GM20000 (cell line): ENCODE measurements around the gene SLC22A7.

Experiments used
- DNase-seq: peaks from one replicate; pipeline ENCODE4 v3.0.0; 2012; ENCODE audit warnings: low spot score
- TF ChIP-seq, protein P1 (sequence below): IDR thresholded peaks from 2 replicates; pipeline ENCODE4 v1.5.1; 2012; ENCODE audit warnings: mild to moderate bottlenecking, control low read depth; ENCODE audit errors: extremely low read depth, missing control alignments

Gene SLC22A7

DNA sequence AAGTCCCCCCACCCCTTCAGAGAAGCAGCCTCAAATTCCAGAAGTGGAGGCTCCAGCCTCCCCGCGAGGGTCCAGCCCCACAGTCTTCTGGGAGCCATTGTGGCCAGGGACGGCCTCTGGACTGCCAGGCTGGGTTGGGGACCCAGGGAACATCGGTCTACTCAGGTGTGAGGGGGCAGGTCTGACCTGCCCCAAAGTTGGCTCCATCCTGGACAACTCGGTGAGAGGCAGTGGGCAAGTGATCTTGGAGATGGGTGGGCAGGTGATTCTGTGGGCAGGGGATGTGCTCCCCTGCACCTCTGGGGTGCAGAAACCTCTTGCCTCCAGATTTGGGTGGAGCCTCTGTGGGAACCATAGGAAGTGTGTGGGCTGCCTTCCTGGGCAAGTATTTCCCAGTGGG, 12.2 kb upstream of the SLC22A7 start:
- no peak for DNase-seq
- TF ChIP-seq, protein P1, sequence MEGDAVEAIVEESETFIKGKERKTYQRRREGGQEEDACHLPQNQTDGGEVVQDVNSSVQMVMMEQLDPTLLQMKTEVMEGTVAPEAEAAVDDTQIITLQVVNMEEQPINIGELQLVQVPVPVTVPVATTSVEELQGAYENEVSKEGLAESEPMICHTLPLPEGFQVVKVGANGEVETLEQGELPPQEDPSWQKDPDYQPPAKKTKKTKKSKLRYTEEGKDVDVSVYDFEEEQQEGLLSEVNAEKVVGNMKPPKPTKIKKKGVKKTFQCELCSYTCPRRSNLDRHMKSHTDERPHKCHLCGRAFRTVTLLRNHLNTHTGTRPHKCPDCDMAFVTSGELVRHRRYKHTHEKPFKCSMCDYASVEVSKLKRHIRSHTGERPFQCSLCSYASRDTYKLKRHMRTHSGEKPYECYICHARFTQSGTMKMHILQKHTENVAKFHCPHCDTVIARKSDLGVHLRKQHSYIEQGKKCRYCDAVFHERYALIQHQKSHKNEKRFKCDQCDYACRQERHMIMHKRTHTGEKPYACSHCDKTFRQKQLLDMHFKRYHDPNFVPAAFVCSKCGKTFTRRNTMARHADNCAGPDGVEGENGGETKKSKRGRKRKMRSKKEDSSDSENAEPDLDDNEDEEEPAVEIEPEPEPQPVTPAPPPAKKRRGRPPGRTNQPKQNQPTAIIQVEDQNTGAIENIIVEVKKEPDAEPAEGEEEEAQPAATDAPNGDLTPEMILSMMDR = no peak

DNA sequence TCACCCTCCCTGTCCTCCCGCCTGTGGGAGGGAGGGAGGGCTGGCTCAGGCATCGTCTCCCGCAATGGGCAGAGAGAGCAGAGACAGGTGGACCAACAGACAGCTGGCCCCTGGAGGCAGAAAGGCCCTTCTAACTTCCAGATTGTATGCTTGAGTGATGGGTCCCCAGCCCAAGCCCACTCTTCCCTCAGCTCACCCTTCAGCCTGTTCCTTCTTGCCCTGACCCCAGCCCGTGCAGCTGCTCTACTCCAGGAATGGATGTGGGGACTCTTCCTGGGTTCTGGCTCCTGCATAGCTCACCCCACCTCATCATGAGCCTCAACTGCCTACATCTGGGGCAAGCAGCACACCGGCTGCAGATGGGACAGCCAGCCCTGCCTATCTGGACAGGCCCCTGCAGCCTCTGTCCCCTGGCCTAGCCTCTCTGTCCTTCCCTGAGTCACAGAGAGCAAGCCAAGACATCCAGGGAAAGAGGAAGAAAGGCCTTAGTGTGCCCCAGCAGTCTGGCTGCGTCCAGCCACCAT, 11.5 kb upstream of the SLC22A7 start:
- no peak for DNase-seq
- TF ChIP-seq, protein P1 = no peak

DNA sequence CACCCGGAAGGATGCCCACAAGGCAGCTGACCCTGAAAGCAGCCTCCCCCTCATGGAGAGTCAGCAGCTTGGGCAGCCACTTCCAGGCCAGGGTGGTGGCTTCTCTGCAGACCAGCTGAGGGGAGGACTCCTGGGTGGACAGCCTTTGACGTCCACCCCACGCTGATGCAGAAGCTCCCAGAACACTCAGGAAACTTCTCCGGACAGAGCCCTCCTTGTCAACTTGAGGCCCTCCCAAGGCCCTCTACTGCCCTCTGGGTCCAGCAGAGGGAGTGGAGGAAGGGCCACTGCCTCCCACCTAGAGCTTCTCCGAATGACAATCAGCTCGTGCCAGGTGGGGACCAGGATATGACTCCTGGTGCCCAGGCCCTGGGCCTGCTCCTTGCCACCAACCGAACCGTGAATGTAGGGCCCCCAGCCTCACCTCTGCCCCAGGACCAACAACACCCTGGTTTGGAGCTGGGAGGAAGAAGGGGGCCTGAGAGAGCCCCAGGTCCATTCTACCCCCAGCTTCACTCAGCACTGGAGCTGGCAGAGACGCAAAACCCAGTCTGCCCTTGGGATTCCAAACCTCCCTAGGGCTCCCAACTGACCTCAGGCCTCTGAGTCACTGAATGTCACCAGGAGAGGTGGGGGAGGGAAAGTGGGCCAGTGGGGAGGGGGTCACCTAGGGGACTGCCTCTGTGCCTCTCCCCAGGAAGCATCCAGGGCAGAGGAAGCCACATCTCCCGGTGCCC, 10.9 kb upstream of the SLC22A7 start:
- TF ChIP-seq, protein P1 = no peak

DNA sequence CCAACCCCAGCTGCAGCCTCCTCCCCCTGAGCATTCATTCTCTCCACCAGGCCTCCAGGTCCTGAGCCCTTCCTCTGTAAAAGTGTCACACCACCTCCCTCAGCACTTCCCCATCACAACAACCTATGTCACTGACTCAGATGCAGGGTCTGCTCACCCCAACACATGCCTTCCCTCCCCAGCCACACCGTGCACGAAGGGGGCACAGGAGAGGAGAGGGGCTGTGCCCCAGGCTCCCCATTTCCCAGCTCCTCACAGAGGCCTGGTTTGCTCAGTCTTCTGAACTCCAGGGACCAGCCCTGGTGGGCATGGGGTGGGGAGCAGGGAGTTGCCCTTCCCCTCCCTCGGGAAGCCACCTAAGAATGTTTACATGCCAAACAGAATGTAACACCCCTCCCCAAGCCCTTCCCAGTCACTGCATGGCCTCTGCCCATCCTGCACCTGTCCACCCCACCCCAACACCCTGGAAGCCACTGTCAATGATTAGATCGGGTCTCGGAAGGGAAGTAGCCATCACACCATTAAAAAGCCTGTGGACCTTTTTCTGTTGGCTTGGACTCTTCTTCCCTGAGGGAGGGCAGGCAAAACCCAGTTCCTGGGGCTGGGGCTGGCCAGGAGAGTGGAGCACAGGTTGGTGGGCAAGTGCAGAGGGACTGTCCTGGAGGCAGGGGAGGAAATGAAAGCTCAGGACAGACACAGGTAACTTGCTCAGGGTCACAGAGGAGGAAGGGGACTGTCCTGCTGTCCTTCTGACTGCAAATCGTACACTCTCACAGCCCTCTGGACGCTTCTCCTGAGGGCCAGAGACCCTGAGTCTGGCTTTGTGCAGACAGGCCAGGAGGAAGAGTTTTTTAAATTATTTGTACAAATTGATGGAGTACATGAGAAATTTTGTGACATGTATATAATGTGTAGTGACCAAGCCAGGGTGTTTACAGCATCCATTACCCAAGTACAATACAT, 10.1 kb upstream of the SLC22A7 start:
- TF ChIP-seq, protein P1 = no peak
- DNase-seq = no peak

More for the DNA sequence above, 10.9 kb upstream of the SLC22A7 start:
- no peak for DNase-seq

DNA sequence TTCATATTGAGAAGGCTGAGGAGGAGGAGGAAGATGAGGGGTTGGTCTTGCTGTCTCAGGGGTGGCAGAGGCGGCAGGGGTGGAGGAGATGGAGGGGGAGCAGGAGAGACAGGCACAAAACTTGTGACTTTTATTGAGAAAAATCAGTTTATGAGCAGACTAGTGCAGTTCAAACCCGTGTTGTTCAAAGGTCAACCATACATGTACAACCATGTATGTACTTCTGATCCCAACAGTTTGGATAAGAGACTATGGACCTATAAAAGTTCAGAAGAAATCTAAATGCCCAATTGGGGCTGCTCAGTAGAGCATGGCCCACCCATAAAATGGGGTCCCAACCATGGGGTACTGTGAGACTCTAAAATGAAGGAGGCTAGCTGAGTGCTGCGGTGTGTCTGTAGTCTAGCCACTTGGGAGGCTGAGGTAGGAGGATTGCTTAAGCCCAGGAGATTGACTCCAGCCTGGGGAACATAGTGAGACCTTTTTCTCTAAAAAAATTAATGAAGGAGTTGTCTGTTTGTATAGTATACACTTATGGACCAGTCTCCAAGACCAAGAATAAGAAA, 7.6 kb upstream of the SLC22A7 start:
- no peak for DNase-seq
- TF ChIP-seq, protein P1 = no peak

DNA sequence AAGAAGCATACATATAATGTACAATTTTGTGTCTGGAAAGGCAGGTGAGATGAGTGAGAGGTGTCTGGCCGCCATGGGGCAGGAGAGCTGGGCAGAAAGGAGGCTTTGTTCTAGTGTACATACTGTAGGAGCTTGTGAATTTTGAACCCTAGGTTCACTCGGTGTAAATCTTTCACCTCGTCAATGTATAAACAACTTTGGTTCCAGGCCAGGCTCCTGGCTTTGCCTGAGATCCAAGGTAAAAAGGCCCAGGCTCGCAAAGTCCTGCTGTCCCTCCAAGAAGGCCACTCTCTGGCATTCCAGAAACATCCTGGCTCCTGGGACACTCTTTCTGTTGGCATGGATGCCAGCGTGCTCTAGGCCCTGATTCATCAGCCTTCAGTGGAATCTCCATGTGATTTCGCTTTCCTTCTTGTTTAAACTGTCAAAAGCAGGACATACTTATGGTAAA, 7.1 kb upstream of the SLC22A7 start:
- DNase-seq = no peak
- TF ChIP-seq, protein P1 = no peak

DNA sequence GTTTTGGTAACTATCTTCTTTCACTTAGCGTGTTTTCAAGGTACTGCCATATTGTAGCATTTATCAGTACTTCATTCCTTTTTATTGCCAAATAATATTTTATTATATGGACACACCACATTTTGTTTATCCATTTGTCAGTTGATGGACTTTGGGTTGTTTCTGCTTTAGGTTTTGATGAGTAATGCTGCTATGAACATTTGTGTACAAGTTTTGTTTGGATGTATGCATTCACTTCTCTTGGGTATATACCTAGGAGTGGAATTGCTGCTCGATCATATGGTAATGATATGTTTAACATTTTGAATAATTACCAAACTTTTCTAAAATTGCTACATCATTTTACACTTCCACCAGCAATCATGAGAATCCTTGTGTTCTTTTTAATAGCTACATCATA, 6.4 kb upstream of the SLC22A7 start:
- TF ChIP-seq, protein P1 = no peak
- no peak for DNase-seq
